ENCODE results near the gene MYO5B.

MYO5B gene

GRCh38 chr18:50170004-50170403, 24.9 kb downstream of the MYO5B start:
- TF ChIP-seq, protein P1, sequence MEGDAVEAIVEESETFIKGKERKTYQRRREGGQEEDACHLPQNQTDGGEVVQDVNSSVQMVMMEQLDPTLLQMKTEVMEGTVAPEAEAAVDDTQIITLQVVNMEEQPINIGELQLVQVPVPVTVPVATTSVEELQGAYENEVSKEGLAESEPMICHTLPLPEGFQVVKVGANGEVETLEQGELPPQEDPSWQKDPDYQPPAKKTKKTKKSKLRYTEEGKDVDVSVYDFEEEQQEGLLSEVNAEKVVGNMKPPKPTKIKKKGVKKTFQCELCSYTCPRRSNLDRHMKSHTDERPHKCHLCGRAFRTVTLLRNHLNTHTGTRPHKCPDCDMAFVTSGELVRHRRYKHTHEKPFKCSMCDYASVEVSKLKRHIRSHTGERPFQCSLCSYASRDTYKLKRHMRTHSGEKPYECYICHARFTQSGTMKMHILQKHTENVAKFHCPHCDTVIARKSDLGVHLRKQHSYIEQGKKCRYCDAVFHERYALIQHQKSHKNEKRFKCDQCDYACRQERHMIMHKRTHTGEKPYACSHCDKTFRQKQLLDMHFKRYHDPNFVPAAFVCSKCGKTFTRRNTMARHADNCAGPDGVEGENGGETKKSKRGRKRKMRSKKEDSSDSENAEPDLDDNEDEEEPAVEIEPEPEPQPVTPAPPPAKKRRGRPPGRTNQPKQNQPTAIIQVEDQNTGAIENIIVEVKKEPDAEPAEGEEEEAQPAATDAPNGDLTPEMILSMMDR (IDR thresholded peaks at IDR 0.05; ENCODE audit: borderline replicate concordance, extremely low read depth, low read length, poor library complexity, severe bottlenecking): no peak
- no peak for TF ChIP-seq EZH2 (IDR thresholded peaks at IDR 0.05; ENCODE audit: borderline replicate concordance, low read depth, low read length, severe bottlenecking)
- no peak for ATAC-seq (ENCODE audit: insufficient read depth, low read depth)
- H4K20me1 ChIP-seq (ENCODE audit: insufficient read depth, low read length): no peaks in the 10 kb centered on the region

DNA sequence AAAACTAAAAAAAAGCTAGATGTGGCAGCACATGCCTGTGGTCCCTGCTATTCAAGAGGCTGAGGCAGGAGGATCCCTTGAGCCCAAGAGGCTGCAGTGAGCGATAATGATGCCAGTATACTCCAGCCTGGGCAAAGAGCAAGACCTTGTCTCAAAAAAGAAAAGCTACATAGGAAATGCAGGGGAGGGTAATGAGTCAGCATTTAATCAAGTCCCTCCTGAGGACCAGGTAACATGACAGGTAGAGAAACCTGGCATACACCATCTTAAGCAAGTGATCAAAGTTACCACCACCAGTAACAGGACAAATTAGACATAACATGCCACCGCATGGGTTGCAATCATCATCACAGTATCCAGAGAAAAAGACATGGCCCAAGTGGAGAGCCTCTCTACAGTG, 25.8 kb downstream of the MYO5B start:
- Histone ChIP-seq H3K9ac (ENCODE audit: low read depth, low read length) (no peak overlapping the region), H3K9me3 (ENCODE audit: insufficient read depth, low read length, severe bottlenecking) (no peaks in the 10 kb centered on the region), H2AFZ (ENCODE audit: low read depth, low read length) (no peak overlapping the region), H3K27ac (ENCODE audit: low read length) (no peak overlapping the region), H3K36me3 (ENCODE audit: insufficient read depth, low read length) (no peaks in the 10 kb centered on the region), H4K20me1 (ENCODE audit: insufficient read depth, low read length) (no peaks in the 10 kb centered on the region), H3K79me2 (ENCODE audit: insufficient read depth, low read length) (no peaks in the 10 kb centered on the region), H3K4me3 (ENCODE audit: low read depth in 1 of 2, low read length in 2 of 2) (no peak overlapping the region), H3K4me1 (ENCODE audit: insufficient read depth, low read length) (no peaks in the 10 kb centered on the region), H3K27me3 (ENCODE audit: insufficient read depth, low read length, poor library complexity) (peaks cover 14% of the 10 kb centered on the region), H3K4me2 (ENCODE audit: insufficient read depth, low read length) (no peak overlapping the region)
- DNase-seq (no peak), ATAC-seq (ENCODE audit: insufficient read depth, low read depth) (no peak)
- TF ChIP-seq EZH2 (IDR thresholded peaks at IDR 0.05; ENCODE audit: borderline replicate concordance, low read depth, low read length, severe bottlenecking): no peak
- TF ChIP-seq, protein P1 (IDR thresholded peaks at IDR 0.05; ENCODE audit: borderline replicate concordance, extremely low read depth, low read length, poor library complexity, severe bottlenecking): no peak

More at GRCh38 chr18:50170004-50170403, 24.9 kb downstream of the MYO5B start:
- Histone ChIP-seq H3K4me2 (ENCODE audit: insufficient read depth, low read length) (no peak overlapping the region), H3K9ac (ENCODE audit: low read depth, low read length) (no peak overlapping the region), H3K79me2 (ENCODE audit: insufficient read depth, low read length) (no peaks in the 10 kb centered on the region), H3K36me3 (ENCODE audit: insufficient read depth, low read length) (no peaks in the 10 kb centered on the region), H2AFZ (ENCODE audit: low read depth, low read length) (no peak overlapping the region), H3K4me1 (ENCODE audit: insufficient read depth, low read length) (no peaks in the 10 kb centered on the region), H3K27me3 (ENCODE audit: insufficient read depth, low read length, poor library complexity) (peaks cover 14% of the 10 kb centered on the region), H3K27ac (ENCODE audit: low read length) (no peak overlapping the region), H3K9me3 (ENCODE audit: insufficient read depth, low read length, severe bottlenecking) (no peaks in the 10 kb centered on the region), H3K4me3 (ENCODE audit: low read depth in 1 of 2, low read length in 2 of 2) (no peak overlapping the region)
- DNase-seq: no peak

DNA sequence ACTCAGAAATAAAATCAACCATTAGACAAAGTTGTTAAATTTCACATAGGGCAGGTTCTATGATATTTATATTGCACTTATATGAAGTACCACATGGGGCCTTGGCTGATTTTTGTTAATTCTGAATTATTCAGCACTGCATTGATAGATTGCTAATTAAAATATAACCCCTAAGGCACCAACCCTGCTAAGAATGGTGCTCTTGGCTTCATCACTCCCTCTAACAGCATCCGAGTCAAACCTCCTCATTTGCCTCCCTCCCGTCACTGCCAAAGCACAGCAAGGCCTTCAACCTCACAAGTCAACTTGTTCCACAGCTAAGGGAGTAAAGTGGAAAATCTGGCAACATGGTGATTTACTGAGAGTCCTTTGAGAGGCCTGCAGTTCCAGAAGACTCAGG, 27.0 kb downstream of the MYO5B start:
- ATAC-seq (ENCODE audit: insufficient read depth, low read depth) (no peak), DNase-seq (no peak)
- Histone ChIP-seq H3K27me3 (ENCODE audit: insufficient read depth, low read length, poor library complexity) (peaks cover 17% of the 10 kb centered on the region), H3K27ac (ENCODE audit: low read length) (no peak overlapping the region), H3K79me2 (ENCODE audit: insufficient read depth, low read length) (no peaks in the 10 kb centered on the region), H3K9ac (ENCODE audit: low read depth, low read length) (no peak overlapping the region), H4K20me1 (ENCODE audit: insufficient read depth, low read length) (no peaks in the 10 kb centered on the region), H3K36me3 (ENCODE audit: insufficient read depth, low read length) (no peaks in the 10 kb centered on the region), H3K9me3 (ENCODE audit: insufficient read depth, low read length, severe bottlenecking) (no peaks in the 10 kb centered on the region), H2AFZ (ENCODE audit: low read depth, low read length) (no peak overlapping the region), H3K4me1 (ENCODE audit: insufficient read depth, low read length) (no peaks in the 10 kb centered on the region), H3K4me3 (ENCODE audit: low read depth in 1 of 2, low read length in 2 of 2) (no peak overlapping the region), H3K4me2 (ENCODE audit: insufficient read depth, low read length) (no peak overlapping the region)
- TF ChIP-seq EZH2 (IDR thresholded peaks at IDR 0.05; ENCODE audit: borderline replicate concordance, low read depth, low read length, severe bottlenecking): no peak
- TF ChIP-seq, protein P1 (IDR thresholded peaks at IDR 0.05; ENCODE audit: borderline replicate concordance, extremely low read depth, low read length, poor library complexity, severe bottlenecking): no peak

GRCh38 chr18:50166901-50167300, 28.0 kb downstream of the MYO5B start:
- no peak overlapping the region for H3K9ac ChIP-seq (ENCODE audit: low read depth, low read length)
- H3K4me3 ChIP-seq (ENCODE audit: low read depth in 1 of 2, low read length in 2 of 2): no peak overlapping the region
- H3K36me3 ChIP-seq (ENCODE audit: insufficient read depth, low read length): no peaks in the 10 kb centered on the region
- peaks cover 17% of the 10 kb centered on the region for H3K27me3 ChIP-seq (ENCODE audit: insufficient read depth, low read length, poor library complexity)
- ATAC-seq (ENCODE audit: insufficient read depth, low read depth) (no peak), DNase-seq (no peak)
- H3K79me2 ChIP-seq (ENCODE audit: insufficient read depth, low read length): no peaks in the 10 kb centered on the region
- H3K4me1 ChIP-seq (ENCODE audit: insufficient read depth, low read length): no peaks in the 10 kb centered on the region
- no peak overlapping the region for H3K27ac ChIP-seq (ENCODE audit: low read length)
- H4K20me1 ChIP-seq (ENCODE audit: insufficient read depth, low read length): no peaks in the 10 kb centered on the region
- no peak overlapping the region for H2AFZ ChIP-seq (ENCODE audit: low read depth, low read length)
- H3K4me2 ChIP-seq (ENCODE audit: insufficient read depth, low read length): no peak overlapping the region
- no peak for TF ChIP-seq EZH2 (IDR thresholded peaks at IDR 0.05; ENCODE audit: borderline replicate concordance, low read depth, low read length, severe bottlenecking)
- TF ChIP-seq, protein P1 (IDR thresholded peaks at IDR 0.05; ENCODE audit: borderline replicate concordance, extremely low read depth, low read length, poor library complexity, severe bottlenecking): no peak
- H3K9me3 ChIP-seq (ENCODE audit: insufficient read depth, low read length, severe bottlenecking): no peaks in the 10 kb centered on the region

All from DND-41 (cell line).